Esophagus squamous epithelium (tissue), 5 donors: ENCODE measurements around the gene ENTPD2. TPM values are rescaled to one million over a fixed set of nuclear protein-coding genes. Genes with fewer than 3 reads are reported as not detected.
A peak's percentile ranks its signal among the peaks of the same experiment; 100 is the strongest.

ENCODE experiments used
- DNase-seq: peaks from one replicate; lab custom pipeline; 2025; lab: John Stamatoyannopoulos, UW
- H3K27ac ChIP-seq, 4 donors: fragments of 200-600 bp; sonication (generic); one replicate each; pipeline ENCODE4 v1.5.1; 2016 to 2019; ENCODE audit warnings: mild to moderate bottlenecking in 1 of 4
- H3K27me3 ChIP-seq, 4 donors: fragments of 200-600 bp; sonication (generic); 1 replicate in 3 of 4; 2 replicates in 1 of 4; pipeline versions ENCODE4 v1.5.1 to v1.6.0; 2017 to 2021; ENCODE audit warnings: antibody characterized with exemption in 1 of 4
- H3K36me3 ChIP-seq, 3 donors: fragments of 200-600 bp; sonication (generic); one replicate each; pipeline ENCODE4 v1.5.1; 2016 to 2019
- H3K4me1 ChIP-seq, 3 donors: fragments of 200-600 bp; sonication (generic); one replicate each; pipeline ENCODE4 v1.5.1; 2017 to 2019
- H3K4me3 ChIP-seq, 4 donors: fragments of 200-600 bp; sonication (generic); 1 replicate in 3 of 4; 2 replicates in 1 of 4; pipeline ENCODE4 v1.5.1; 2016 to 2019; ENCODE audit warnings: mild to moderate bottlenecking in 2 of 4, moderate library complexity in 1 of 4
- H3K9me3 ChIP-seq, 3 donors: fragments of 200-600 bp; sonication (generic); one replicate each; pipeline ENCODE4 v1.5.1; 2016 to 2019
- CTCF ChIP-seq, 6 experiments: fragments of 450-650 bp in 4 of 6; fragments of 200-600 bp in 2 of 6; sonication (generic) in 2 of 6; IDR thresholded peaks; one replicate each; pipeline ENCODE4 v1.5.1; 2016 to 2019; ENCODE audit warnings: antibody characterized with exemption in 6 of 6, mild to moderate bottlenecking in 4 of 6, moderate library complexity in 4 of 6
- POLR2A ChIP-seq, 4 donors: fragments of 450-650 bp; IDR thresholded peaks; one replicate each; pipeline ENCODE4 v1.6.1; 2017; ENCODE audit warnings: antibody characterized with exemption in 4 of 4, mild to moderate bottlenecking in 4 of 4, moderate library complexity in 3 of 4
- WGBS, 2 donors: methylation state at CpG; one replicate each; pipeline ENCODE4 v1.1.5; 2018; 5-methylcytosine and 5-hydroxymethylcytosine counted together
- intact Hi-C: fragments of 100-400 bp; cut with DNase I; formaldehyde crosslinking; loops from one replicate; pipeline ENCODE4 v1.15.0; 2022
- total RNA-seq, 4 donors: library from RNA; depleted of rRNA; stranded (reverse); fragments of >200 nt; gene quantifications; one replicate each; pipeline ENCODE4 v1.1.0, GENCODE V29; 2016
- donor health status: DM: yes; HTN: yes; CAD: no.

Gene ENTPD2
- total RNA-seq, 4 donors from 2014 or later: 0.47 to 1.3 (median 0.86) TPM

- intact Hi-C loops: no loop called here
- Histone ChIP-seq H3K36me3 (no peaks in the 10 kb centered on the region), H3K4me3 (no peak overlapping the region), H3K27ac (no peak overlapping the region), H3K9me3 (no peaks in the 10 kb centered on the region), H3K27me3 (peaks cover 0 to 32% (median 2%) of the 10 kb centered on the region in 4 donors), H3K4me1 (peaks cover 29 to 61% (median 35%) of the 10 kb centered on the region in 3 donors)
- 46 to 69% methylated on average over 16 of the region's 16 CpGs for WGBS, 2 donors
- no peak for DNase-seq
- TF ChIP-seq POLR2A (IDR thresholded peaks at IDR 0.05) (no peak), CTCF (IDR thresholded peaks at IDR 0.05) (no peak)
Observed at GRCh38 chr9:137057545-137057944, 3.7 kb upstream of the ENTPD2 start.

GRCh38 chr9:137056739-137057415, 3.0 kb upstream of the ENTPD2 start:
- Histone ChIP-seq H3K9me3 (no peaks in the 10 kb centered on the region), H3K4me1 (peaks cover 29 to 55% (median 35%) of the 10 kb centered on the region in 3 donors), H3K27ac (no peak overlapping the region), H3K36me3 (no peaks in the 10 kb centered on the region), H3K4me3 (no peak overlapping the region), H3K27me3 (peaks cover 0 to 39% (median 2%) of the 10 kb centered on the region in 4 donors)
- intact Hi-C loops: no loop called here
- TF ChIP-seq CTCF (IDR thresholded peaks at IDR 0.05) (no peak), POLR2A (IDR thresholded peaks at IDR 0.05) (no peak)
- DNase-seq: no peak
- 59 to 64% methylated on average over 15 to 17 of the region's 17 CpGs for WGBS, 2 donors

- Histone ChIP-seq H3K4me3 (peak overlapping the region in 1 of 4 donors; percentile 6), H3K4me1 (peaks cover 29 to 55% (median 35%) of the 10 kb centered on the region in 3 donors), H3K27me3 (peaks cover 0 to 51% (median 2%) of the 10 kb centered on the region in 4 donors), H3K36me3 (no peaks in the 10 kb centered on the region), H3K9me3 (no peaks in the 10 kb centered on the region), H3K27ac (peak overlapping the region; percentile 11 to 63 (median 52))
- 13 to 22% methylated on average over 3 to 12 of the region's 28 CpGs for WGBS, 2 donors
- no peak for DNase-seq
- intact Hi-C loops: no loop called here
- TF ChIP-seq POLR2A (IDR thresholded peaks at IDR 0.05) (no peak), CTCF (IDR thresholded peaks at IDR 0.05) (no peak)
Observed at GRCh38 chr9:137055385-137056364, 1.8 kb upstream of the ENTPD2 start.

GRCh38 chr9:137054932-137055384, 1.1 kb upstream of the ENTPD2 start:
- intact Hi-C loops: no loop called here
- Histone ChIP-seq H3K27me3 (peaks cover 0 to 58% (median 2%) of the 10 kb centered on the region in 4 donors), H3K9me3 (no peaks in the 10 kb centered on the region), H3K27ac (peak overlapping the region; percentile 11 to 63 (median 52)), H3K4me3 (peak overlapping the region in 1 of 4 donors; percentile 70), H3K4me1 (peaks cover 29 to 55% (median 35%) of the 10 kb centered on the region in 3 donors), H3K36me3 (no peaks in the 10 kb centered on the region)
- WGBS, 2 donors: 40 to 70% methylated on average over 1 to 2 of the region's 17 CpGs
- TF ChIP-seq CTCF (IDR thresholded peaks at IDR 0.05) (no peak), POLR2A (IDR thresholded peaks at IDR 0.05) (no peak)
- DNase-seq: no peak
